Brain microvascular endothelial cell (primary cell): ENCODE measurements around the gene SPATA33.

Experiments used
- DNase-seq: peaks from one replicate; pipeline ENCODE4 v3.0.0-alpha.2; 2020
- H3K27ac ChIP-seq: fragments of 250-450 bp; sonication (Bioruptor Pico); 2 replicates; pipeline ENCODE4 v1.5.1; 2020; ENCODE audit warnings: mild to moderate bottlenecking, moderate library complexity
- H3K27me3 ChIP-seq: fragments of 250-450 bp; sonication (Bioruptor Pico); replicated peaks from 2 replicates; pipeline ENCODE4 v1.5.1; 2020; ENCODE audit warnings: mild to moderate bottlenecking
- H3K36me3 ChIP-seq: fragments of 250-450 bp; sonication (Bioruptor Pico); replicated peaks from 2 replicates; pipeline ENCODE4 v1.5.1; 2020; ENCODE audit warnings: mild to moderate bottlenecking
- H3K4me3 ChIP-seq: 2 replicates; pipeline ENCODE4 v1.5.1; 2011; ENCODE audit warnings: low read depth, mild to moderate bottlenecking, control low read depth, low read length, moderate library complexity
- in situ Hi-C: cut with HindIII; loops from 2 replicates; pipeline ENCODE4 v1.10.0; 2017; ENCODE audit warnings: low sequenced_read_pairs, low pct_ligation_motif_present
- TF ChIP-seq, protein P1 (sequence below): IDR thresholded peaks from 2 replicates; pipeline ENCODE4 v1.5.1; 2011; ENCODE audit warnings: low read depth, mild to moderate bottlenecking, moderate library complexity, low read length, control low read depth, inconsistent platforms; ENCODE audit errors: missing control alignments

The SPATA33 gene

DNA sequence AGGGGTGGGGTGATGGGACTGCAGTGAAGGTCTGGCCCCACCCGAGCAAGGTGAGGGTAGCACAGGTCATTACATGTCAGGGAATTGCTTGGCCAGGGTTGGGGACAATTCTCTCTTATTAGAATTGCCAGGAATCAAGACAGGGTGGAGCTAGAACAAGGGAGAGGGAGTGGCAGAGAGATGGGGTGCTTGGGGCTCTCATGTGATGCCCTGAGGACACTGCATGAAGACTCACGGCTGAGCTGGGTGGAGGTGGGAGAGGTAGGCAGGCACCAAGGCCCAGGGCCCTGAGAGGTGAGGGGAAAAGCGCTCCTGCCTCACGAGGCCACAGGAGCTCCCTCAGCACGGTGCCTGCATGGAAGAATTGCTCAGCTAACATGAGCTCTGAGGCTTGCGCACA is 40.6 kb upstream of the SPATA33 start:
- TF ChIP-seq, protein P1, sequence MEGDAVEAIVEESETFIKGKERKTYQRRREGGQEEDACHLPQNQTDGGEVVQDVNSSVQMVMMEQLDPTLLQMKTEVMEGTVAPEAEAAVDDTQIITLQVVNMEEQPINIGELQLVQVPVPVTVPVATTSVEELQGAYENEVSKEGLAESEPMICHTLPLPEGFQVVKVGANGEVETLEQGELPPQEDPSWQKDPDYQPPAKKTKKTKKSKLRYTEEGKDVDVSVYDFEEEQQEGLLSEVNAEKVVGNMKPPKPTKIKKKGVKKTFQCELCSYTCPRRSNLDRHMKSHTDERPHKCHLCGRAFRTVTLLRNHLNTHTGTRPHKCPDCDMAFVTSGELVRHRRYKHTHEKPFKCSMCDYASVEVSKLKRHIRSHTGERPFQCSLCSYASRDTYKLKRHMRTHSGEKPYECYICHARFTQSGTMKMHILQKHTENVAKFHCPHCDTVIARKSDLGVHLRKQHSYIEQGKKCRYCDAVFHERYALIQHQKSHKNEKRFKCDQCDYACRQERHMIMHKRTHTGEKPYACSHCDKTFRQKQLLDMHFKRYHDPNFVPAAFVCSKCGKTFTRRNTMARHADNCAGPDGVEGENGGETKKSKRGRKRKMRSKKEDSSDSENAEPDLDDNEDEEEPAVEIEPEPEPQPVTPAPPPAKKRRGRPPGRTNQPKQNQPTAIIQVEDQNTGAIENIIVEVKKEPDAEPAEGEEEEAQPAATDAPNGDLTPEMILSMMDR, result no peak
- Histone ChIP-seq H3K27ac (no peak overlapping the region), H3K27me3 (no peaks in the 10 kb centered on the region), H3K36me3 (no peaks in the 10 kb centered on the region), H3K4me3 (no peak overlapping the region)
- DNase-seq, result no peak
- in situ Hi-C loops, result no loop called here

DNA sequence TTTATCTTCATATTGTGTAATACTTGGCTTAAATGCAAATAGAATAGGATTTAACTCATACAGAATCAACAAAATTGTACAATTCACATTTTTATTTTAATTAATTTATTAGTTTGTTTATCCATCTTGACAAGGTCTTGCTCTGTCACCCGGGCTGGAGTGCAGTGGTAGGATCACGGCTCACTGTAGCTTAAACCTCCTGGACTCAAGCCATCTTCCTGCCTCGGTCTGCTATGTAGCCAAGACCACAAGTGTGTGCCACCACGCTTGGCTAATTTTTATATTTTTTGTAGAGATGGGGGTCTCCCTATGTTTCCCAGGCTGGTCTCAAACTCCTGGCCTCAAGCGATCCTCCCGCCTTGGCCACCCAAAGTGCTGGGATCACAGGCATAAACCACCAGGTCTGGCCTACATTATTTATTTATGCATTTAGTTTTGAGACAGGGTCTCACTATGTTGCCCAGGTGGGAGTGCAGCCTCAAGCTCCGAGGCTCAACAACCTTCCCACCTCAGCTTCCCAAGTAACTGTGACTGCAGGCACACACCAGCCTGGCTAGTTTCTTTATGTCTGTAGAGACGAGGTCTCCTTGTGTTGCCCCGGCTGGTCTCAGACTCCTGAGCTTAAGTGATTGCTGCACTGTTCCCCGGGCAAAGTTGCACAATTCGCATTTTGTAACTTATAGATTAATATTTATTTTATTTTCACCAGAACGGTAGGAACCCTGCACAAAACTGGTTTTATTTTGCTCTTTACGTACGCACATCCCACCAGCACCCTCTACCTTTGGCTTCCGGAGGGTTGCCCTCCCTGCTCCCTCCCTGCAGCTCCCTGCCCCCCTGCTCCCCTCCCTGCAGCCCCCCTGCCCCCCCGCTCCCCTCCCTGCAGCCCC is 39.3 kb upstream of the SPATA33 start:
- Histone ChIP-seq H3K4me3 (no peak overlapping the region), H3K27ac (no peak overlapping the region), H3K36me3 (no peaks in the 10 kb centered on the region), H3K27me3 (no peaks in the 10 kb centered on the region)
- TF ChIP-seq, protein P1, result no peak
- DNase-seq, result no peak
- in situ Hi-C loops, result no loop called here

DNA sequence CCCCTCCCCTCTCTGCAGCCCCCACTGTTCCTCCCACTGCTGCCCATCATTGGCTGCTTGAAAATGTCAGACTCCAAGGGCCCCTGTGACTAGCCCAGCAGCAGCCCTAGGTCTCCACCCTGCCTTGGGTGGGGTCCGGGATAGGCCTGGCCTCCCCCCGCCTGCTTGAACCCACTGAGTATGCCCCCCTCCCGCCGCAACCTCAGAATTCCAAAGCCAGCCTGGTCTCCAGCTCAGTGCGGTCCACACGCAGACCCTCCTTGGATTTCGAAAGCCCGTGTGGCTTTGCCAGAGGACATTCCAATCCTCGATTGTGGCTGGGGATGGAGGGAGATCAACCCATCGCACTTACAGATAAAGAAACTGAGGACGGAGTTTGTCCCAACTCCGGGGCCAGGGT is 37.8 kb upstream of the SPATA33 start:
- Histone ChIP-seq H3K27ac (no peak overlapping the region), H3K27me3 (no peaks in the 10 kb centered on the region), H3K4me3 (no peak overlapping the region), H3K36me3 (no peaks in the 10 kb centered on the region)
- TF ChIP-seq, protein P1, result no peak
- in situ Hi-C loops, result no loop called here
- DNase-seq, result no peak

DNA sequence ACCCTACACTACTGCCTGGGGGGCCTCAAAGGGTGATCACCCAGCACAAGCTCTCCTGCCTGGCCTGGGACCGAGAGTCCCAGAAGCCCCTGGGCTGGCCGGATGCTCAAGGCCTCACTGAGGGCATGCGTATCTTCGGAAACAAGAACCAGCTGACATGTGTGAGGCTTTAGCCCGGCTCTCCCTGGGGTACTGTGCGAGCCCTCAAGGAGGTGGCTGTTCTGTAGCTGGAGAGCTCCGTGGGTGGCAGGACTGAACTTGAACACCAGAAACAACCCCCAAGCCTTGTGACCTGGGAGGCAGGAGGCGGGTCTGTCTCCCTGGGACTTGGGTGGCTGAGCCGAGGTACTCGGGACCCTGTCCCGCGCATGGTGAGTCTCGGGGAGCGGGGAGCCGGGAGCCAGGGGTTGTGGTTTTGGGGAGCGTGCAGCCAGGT is 37.2 kb upstream of the SPATA33 start:
- DNase-seq, result no peak
- H3K27ac ChIP-seq, result no peak overlapping the region
- H3K36me3 ChIP-seq, result no peaks in the 10 kb centered on the region
- no peaks in the 10 kb centered on the region for H3K27me3 ChIP-seq
- H3K4me3 ChIP-seq, result no peak overlapping the region
- TF ChIP-seq, protein P1, result no peak
- in situ Hi-C loops, result no loop called here

DNA sequence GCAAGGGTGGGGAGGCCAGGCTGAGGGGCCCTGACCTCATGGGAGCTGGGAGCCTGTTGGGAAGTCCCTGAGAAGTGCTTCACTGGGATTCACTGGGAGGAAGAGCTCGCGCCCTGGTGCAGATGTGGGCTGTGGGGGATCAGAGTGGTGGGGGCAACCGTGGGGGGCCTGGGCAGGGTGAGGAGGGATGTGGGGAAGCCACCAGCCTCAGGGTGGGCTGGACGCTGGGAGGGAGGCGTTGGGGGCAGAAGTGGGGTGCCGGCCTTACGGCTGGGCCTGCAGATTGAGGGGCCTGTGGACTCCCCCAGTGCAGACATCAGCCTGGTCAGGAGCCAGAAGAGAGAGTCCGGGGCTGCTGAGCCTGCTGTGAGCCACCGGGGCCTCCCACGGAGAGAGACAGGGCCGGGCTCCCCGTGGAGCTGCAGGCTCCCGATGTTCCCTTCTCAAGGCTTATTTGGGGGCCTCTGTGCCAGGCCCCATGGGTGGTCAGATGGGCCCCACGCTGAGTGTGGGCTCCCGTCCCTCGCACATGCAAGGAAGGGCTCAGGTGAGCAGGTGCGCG is 36.4 kb upstream of the SPATA33 start:
- TF ChIP-seq, protein P1, result no peak
- H3K27ac ChIP-seq, result no peak overlapping the region
- no peak for DNase-seq
- in situ Hi-C loops, result no loop called here
- no peak overlapping the region for H3K4me3 ChIP-seq
- no peaks in the 10 kb centered on the region for H3K36me3 ChIP-seq
- no peaks in the 10 kb centered on the region for H3K27me3 ChIP-seq
